Endometrial microvascular endothelial cells (primary cell): ENCODE measurements around the gene NUP160. TPM values are rescaled to one million over a fixed set of nuclear protein-coding genes. Genes with fewer than 3 reads are reported as not detected.
"Not testable (repeated sequence)": the region's sequence is repeated elsewhere in the genome, so short reads cannot be mapped to it uniquely, and the experiment has no call there.

Experiments used
- in situ Hi-C: cut with HindIII; loops from 2 replicates; pipeline ENCODE4 v1.10.0; 2017; ENCODE audit warnings: low sequenced_read_pairs, low pct_unique_long_range_greater_than_20kb; ENCODE audit errors: inconsistent ontology term
- total RNA-seq: library from RNA; depleted of rRNA; stranded (reverse); fragments of >200 nt; gene quantifications from one replicate; pipeline ENCODE4 v1.2.3, GENCODE V29; 2015; ENCODE audit errors: inconsistent ontology term

Gene NUP160
- total RNA-seq = 18.7 TPM

- in situ Hi-C loops = no loop called here
These were observed at the start of gene NUP160 for GRCh38 chr11:47847892-47848699. Gene NUP160, minus strand, starts transcription at chr11:47848350. Its CDS starts 32 bp downstream, at chr11:47848318.

GRCh38 chr11:47896199-47896598 lies 48.0 kb upstream of the NUP160 start:
- in situ Hi-C loops = no loop called here

DNA sequence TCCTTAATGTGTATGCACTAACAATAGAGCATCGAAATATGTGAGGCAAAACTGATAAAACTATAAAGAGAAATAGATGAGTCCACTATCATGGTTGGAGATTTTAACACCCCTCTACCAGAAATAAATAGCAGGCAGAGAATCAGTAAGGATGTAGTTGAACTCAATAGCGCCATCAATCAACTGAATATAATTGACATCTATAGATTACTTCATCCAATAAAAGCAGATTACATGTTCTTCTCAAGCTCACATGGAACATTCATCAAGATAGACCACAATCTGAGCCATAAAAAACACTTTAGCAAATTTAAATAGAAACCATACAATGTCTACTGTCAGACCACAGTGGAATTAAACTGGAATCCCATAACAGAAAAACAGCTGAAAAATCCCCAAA lies 46.9 kb upstream of the NUP160 start:
- in situ Hi-C loops = no loop called here

GRCh38 chr11:47892546-47893276 lies 44.6 kb upstream of the NUP160 start:
- in situ Hi-C loops = not testable (repeated sequence)

DNA sequence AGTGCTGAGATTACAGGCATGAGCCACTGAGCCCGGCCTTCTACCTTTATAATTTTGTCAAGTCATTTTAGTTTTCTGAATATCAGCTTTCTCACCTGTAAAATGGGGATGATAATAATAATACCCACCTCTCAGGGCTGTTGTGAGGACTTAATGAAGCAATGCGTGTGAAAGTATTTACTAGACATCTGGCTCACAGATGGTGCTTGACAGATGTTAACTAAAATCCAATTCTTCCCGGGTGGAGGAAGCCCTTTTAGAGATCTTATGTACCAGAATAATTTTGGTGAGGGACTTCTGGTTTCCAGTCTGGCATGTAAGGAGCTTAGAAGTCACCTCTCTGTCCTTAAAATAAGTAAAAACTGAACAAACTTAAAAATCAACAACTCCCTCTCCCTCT lies 43.7 kb upstream of the NUP160 start:
- in situ Hi-C loops = no loop called here

DNA sequence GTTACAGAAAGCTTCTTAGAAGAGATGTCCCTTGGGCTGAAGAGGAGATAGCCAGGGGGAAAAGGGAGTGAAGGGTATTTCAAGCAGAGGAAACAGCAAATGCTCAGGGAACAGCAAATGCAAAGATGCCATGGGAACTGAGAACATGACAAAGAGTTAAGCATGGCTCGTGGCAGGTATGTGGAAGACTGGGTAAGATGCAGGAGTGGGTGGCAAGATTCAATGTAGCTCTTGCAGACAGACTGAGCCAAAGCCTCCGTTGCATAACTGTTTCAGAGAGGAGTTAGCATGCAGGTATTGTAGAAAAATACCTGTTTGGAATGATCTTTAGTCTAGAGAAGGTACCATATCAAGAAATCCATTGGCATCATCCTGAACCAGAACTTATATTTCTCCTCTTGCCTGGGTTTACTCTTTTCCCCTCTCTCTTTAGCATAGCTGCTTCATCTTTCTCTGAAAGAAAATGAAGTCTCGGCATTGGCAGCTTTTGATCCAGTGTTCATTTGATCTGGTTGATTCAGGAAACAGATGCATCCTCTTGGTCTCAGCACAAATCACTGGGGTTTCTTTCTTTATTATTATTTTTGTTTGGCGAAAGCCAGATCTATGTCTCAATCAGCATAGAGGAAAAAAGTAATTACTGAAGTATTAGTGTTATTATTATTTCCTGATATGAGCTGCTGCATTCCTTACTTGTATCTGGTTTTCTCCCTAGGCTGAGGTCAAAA lies 41.7 kb upstream of the NUP160 start:
- in situ Hi-C loops = no loop called here

DNA sequence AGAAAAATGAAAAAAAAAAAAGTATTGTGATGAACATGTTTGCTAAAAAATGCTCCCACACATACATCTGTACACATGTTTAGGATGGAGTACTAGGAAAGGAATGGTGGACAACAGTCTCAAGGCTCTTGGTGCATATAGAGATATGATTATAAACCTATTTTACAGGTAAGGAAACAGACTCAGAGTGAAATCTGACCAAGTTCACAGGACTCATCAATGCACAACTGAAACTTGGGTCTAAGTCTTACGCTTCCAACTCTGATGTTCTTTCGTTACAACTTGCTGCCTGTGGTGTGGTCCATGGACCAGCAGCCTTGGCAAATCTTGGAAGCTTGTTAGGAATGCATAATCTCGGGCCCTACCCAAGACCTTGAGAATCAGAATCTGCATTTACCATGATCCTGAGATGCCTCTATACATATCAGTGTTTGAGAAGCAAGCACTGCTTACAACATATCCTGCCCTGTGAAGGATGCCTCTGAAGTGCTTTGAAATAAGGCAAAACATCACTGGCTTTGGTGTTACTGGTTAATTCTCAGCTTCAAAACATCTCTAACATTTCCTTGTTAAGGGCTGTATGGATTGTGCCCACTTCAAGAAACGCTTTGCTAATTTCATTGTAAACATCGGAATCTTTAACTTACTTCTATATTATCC lies 39.9 kb upstream of the NUP160 start:
- in situ Hi-C loops = no loop called here

DNA sequence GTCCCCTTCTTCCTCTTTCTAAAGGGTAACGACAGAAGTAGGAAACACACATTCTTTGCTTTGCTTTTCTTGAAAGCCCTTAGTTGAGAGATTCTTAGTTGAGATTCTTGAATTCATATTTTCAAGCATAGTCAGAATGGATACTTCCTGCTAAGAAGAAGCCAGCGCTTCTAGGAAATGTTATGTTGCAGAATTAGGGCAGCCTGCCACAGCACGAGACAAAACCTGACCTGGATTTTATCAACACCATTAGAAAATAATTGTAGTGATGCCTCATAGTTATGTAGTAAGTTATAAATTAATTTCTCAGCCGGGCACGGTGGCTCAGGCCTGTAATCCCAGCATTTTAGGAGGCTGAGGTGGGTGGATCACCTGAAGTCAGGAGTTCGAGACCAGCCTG lies 37.9 kb upstream of the NUP160 start:
- in situ Hi-C loops = no loop called here

DNA sequence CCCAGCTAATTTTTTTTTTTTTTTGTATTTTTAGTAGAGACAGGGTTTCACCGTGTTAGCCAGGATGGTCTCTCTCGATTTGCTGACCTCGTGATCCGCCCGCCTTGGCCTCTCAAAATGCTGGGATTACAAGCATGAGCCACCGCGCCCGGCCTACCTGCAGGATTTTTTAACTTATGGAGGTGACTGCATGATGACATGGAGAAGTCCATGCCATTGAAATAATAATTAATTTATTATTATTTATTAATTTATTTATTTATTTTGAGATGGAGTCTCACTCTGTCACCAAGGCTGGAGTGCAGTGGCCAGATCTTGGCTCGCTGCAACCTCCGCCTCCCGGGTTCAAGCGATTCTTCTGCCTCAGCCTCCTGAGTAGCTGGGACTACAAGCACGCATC lies 34.3 kb upstream of the NUP160 start:
- in situ Hi-C loops = not testable (repeated sequence)

DNA sequence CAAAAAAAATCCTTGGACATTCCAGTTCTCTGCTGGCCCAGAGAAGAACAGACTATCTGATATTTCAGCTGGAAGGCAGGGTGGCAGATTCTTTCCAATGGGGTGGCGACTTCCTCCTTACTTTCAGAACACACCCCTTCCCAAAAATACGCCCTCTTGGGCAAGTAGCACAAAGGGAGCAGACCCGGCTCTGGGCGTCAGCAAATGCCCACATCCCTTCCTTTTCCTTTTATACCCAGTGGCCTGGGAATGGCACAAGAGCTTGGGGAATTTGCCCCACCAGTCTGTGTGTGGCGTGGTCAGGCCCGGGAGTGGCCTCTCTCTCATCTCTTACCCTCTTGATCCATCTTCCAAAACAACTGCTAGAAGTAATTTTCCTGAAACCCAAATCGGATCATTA lies 33.0 kb upstream of the NUP160 start:
- in situ Hi-C loops = no loop called here

DNA sequence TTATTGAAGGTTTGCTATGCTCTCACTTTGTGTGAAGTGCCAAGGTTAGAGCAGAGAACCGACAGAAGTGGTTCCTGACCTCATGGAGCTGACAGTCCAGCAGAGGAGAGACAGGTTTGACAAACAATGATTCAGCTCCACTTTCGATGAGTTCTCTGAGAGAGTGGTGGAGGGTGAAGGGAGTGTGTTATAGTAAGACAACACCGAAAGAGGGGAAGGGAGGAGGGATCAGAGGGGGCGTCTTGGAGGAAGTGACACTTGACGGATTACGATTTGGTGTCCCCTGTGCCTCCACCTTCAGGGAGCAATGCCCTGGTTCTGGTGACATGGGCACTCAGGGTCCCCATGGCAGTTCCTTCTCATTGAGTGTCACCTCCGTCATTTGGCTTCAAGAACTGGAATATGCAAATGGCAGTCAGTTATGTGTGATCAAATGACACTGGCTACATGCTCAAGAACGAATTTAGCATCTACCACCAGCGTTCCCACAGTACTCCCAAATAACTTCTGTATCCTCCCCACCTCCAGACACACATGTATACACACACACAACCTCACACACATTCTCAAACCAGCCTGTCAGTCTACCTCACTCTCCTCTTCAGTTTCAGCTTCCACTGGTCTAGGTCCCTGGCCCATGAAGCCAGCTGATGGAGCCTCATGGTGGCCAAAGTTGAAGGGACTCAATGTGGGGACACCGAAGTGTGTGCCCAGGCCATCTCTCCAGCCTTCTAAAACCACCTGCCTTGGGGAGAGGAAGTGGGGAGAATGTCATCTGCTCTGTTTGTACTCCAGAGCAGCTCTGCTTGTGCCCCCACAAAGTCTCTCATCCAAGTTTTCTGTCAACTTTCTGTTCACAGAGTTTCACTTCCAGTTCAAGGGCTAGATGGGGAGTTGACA lies 31.4 kb upstream of the NUP160 start:
- in situ Hi-C loops = no loop called here

GRCh38 chr11:47875858-47876257 lies 27.7 kb upstream of the NUP160 start:
- in situ Hi-C loops = not testable (repeated sequence)

- in situ Hi-C loops = no loop called here
These were observed 22.3 kb upstream of the NUP160 start for GRCh38 chr11:47870404-47870803.

GRCh38 chr11:47869544-47870393 lies 21.6 kb upstream of the NUP160 start:
- in situ Hi-C loops = no loop called here

GRCh38 chr11:47867823-47868222 lies 19.7 kb upstream of the NUP160 start:
- in situ Hi-C loops = no loop called here

DNA sequence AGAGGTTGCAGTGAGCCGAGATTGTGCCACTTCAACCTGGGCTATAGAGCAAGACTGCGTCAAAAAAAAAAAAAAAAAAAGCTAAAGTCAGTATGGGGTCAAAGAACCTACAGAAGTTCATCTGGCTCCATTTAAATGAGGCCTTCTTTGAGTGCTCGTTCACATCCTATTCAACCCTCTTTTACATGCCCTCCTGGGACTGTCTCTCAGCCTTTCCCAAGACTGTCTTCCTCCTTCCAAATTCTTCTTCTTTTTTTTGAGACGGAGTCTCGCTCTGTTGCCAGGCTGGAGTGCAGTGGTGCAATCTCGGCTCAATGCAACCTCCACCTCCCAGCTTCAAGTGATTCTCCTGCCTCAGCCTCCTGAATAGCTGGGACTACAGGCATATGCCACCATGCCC lies 18.7 kb upstream of the NUP160 start:
- in situ Hi-C loops = not testable (repeated sequence)

DNA sequence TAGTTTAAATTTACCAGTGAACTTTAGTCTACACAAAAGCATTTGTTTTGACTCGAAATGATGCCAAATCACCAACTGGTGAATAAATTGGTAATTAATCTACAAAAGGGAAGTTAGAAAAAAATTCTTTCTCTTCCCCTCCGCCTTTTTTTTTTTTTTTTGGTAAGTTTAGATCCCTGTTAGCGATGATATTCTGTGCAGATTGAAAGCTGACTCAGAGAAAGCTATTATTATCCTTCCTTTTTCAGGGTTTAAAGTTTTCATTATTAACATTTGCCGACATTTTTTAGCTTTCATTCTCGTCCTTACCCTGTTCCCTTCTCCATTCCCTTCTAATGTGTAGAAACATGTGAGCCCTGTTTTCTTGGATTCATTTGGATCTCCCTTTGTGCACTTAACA lies 16.8 kb upstream of the NUP160 start:
- in situ Hi-C loops = no loop called here
